NCI-H2171 (cell line): Measurements from ENCODE around the gene NASP.

Experiments used
- DNase-seq: peaks from one replicate; lab custom pipeline; 2025; lab: John Stamatoyannopoulos, UW

NASP gene, protein sequence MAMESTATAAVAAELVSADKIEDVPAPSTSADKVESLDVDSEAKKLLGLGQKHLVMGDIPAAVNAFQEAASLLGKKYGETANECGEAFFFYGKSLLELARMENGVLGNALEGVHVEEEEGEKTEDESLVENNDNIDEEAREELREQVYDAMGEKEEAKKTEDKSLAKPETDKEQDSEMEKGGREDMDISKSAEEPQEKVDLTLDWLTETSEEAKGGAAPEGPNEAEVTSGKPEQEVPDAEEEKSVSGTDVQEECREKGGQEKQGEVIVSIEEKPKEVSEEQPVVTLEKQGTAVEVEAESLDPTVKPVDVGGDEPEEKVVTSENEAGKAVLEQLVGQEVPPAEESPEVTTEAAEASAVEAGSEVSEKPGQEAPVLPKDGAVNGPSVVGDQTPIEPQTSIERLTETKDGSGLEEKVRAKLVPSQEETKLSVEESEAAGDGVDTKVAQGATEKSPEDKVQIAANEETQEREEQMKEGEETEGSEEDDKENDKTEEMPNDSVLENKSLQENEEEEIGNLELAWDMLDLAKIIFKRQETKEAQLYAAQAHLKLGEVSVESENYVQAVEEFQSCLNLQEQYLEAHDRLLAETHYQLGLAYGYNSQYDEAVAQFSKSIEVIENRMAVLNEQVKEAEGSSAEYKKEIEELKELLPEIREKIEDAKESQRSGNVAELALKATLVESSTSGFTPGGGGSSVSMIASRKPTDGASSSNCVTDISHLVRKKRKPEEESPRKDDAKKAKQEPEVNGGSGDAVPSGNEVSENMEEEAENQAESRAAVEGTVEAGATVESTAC

DNA sequence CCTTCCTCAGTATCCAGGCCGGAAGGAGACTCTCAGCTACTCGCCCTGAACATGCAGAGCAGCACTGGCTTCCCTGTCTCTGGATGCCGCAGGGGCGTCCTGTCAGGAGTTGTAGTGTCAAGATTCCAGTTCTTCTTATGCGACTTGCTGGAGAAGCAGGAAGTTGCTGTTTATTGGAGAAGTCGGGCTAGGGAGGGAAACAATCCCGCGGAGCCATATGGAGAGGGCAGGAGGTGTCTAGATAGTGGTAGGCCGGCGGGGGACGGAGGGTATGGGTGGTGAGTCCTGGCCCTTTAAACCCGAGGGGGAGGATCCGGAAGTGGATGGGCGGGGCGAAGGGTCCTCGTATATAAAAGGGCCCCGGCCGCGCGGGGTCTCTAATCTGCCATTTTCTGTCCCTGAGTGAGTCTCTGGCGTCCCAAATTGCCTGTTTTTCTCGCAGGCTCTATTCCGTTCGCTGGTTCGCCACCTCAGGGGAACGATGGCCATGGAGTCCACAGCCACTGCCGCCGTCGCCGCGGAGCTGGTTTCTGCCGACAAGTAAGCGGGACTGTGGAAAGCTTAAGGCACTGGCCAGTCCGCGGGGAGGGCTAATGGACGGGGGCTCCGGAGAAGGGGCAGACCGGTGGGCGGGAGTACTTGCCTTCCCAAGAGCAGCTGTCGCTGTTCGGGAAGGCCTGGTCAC is at the start of gene NASP:
Gene NASP (plus strand): TSS at position 376 of the 685 bp plus-strand sequence. CDS start 106 bp downstream, at position 482.
- peak; percentile 82 for DNase-seq

DNA sequence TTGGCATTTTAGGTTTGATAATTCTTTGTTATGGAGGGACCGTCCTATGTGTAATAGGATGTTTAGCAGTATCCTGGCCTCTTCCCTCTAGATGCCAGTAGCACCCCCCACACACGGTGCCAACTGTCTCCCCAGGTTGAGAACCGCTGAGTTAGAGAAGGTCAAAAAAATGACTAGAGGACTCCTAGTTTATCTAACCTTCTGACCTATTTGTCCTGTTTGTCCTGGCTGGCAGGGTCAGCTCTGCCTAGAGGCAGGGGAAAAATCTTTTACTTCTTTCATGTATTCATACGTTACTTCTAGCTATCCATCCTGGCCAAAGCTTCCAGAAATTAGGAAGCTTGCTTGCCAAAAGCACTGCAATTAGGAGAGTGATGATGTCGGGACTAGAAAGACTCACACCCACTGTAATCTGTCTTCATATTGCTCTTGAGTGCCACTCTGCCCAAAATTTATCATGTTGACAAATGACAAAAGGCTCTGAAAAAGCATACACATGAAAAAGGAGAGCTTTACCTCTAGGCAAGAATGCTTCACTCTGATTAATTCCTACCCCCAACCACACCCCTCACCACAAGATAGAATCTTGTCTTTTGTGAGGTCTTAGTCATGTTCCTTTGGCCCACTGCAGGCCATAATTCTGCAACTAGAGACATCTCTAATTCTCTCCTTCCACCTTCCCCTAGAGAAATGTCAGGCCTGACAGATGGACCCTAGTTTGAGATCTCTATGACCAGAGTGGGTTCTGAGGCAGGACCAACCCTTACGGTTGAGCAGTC is 47.7 kb upstream of the NASP start:
- DNase-seq = no peak

GRCh38 chr1:45536886-45537285 is 47.0 kb upstream of the NASP start:
- no peak for DNase-seq

GRCh38 chr1:45541193-45541592 is 42.6 kb upstream of the NASP start:
- DNase-seq = no peak

GRCh38 chr1:45542591-45542990 is 41.2 kb upstream of the NASP start:
- no peak for DNase-seq

- no peak for DNase-seq
Measured at GRCh38 chr1:45543581-45544417, 40.0 kb upstream of the NASP start.

GRCh38 chr1:45544530-45544929 is 39.3 kb upstream of the NASP start:
- no peak for DNase-seq

- DNase-seq = no peak
Measured at GRCh38 chr1:45545019-45545493, 38.8 kb upstream of the NASP start.

GRCh38 chr1:45545553-45546310 is 38.1 kb upstream of the NASP start:
- no peak for DNase-seq

DNA sequence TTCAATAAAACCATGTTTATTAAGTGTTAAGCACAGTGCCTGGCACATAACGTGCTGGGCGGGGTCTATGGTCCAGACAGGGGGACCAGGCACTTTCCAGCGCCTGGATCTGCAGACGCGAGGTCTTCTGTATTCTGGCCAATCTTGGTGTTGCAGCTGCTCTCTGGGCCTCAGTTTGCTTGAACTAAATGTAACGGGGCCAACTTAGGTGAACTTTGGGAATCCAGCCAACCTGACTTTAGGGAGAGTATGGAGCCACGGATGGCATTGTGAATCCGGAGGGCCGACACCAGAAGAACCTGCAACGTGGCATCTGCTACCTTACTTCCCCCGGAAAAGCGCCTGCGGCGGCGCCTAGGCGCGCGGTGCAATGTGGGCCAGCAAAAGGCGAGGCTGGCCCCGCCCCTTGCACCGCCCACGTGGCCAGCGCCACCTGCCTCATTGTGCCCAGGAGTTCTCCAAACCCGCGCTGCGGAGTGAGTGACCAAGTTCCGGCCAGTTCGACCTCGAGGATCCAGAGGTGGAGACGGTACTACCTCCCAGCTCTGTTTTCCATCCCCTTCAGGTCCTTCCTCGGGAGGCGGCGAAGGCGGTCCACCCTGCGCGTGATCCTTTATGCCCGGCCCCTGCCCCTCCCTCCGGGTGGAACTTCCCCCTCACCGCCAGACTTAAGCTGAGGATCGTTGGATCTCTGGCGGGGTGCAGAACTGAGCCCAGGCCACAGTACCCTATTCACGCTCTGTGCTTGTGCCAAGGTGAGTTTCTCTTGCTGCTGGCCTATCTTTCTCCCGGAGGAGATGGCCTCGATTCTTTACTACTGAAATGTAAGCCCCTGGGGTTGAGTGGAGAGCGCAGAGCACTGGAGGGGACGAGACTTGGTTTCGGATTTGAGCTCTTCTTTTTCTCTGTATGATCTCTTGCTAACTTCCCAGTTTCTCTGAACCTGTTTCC is 33.2 kb upstream of the NASP start, which contains the start of gene AKR1A1:
Gene AKR1A1 (plus strand): TSS at position 426 of the 951 bp plus-strand sequence. CDS start 10,969 bp downstream, outside the sequence.
- DNase-seq = peak; percentile 91

GRCh38 chr1:45551684-45552083 is 32.2 kb upstream of the NASP start:
- DNase-seq = no peak

- peak; percentile 48 for DNase-seq
Measured at GRCh38 chr1:45552331-45552730, 31.5 kb upstream of the NASP start.

- DNase-seq = no peak
Measured at GRCh38 chr1:45554198-45554597, 29.6 kb upstream of the NASP start.

DNA sequence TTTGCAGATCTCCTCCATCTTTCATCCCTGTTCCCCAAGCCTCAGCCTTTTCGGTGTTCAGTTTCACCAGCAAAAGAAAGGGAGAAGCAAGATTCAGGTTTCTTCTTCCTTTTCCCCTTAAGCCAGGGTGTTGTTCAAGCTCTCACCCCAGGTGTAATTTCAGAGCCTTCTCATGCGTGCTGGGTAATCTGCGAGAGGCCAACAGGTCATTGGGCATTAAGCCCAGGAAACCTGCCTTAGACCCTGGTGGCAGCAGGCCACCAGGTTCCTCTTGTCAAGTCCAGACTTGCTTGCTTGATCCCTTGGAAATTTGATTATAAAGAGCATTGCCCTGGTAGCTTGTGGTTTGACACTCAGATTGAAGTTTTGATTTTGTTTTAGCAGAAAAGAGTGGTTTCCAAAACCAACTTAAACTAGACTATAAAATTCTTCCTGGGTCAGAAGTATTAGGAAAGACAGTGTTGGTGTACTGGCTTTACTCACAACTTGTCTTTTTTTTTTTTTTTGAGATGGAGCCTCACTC is 26.4 kb upstream of the NASP start:
- no peak for DNase-seq

DNA sequence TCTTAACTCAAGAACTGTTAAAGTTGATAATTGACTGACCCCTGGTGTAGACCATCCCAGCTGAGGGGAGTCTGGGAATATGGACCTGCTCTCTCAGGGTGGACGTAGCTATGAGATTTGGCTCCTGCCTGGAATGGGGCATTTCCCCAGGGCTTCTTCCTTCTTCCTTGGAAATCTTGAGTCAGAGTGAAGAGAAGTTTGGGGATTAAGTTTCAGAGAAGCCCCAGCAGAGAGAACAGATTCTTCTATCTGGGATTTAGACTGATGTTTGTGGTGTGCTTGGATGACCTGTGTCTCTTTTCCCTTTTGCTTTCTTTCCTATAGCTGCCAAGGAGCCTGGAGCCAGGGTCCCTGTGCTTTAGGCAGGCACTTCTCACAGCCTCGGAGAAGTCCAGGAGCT is 20.0 kb upstream of the NASP start:
- DNase-seq = no peak

DNA sequence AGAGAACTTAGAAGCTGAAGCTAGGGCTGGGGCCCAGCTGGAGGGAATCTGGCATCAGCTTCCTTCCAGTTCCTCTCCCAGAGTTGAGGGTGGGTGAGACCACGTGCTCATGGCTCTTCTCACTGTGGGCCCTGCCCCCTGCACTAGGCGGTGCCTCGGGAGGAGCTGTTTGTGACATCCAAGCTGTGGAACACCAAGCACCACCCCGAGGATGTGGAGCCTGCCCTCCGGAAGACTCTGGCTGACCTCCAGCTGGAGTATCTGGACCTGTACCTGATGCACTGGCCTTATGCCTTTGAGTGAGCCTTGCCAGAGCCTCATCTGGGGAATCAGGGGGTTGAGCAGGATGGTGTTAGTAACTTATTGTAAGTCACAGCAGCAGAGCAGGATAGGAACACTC is 17.1 kb upstream of the NASP start:
- DNase-seq = no peak

- no peak for DNase-seq
Measured at GRCh38 chr1:45567911-45568310, 15.9 kb upstream of the NASP start.

DNA sequence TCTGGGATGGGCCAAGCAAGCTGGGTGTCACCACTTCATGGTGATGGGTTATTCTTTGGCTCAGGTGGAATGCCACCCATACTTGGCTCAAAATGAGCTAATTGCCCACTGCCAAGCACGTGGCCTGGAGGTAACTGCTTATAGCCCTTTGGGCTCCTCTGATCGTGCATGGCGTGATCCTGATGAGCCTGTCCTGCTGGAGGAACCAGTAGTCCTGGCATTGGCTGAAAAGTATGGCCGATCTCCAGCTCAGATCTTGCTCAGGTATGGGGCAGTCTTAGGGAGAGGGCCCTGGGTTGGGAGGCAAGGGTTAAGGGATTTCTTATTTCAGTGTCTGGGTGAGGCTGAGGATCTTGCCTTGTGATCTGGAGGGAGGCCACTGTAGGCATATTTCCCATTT is 15.4 kb upstream of the NASP start:
- DNase-seq = no peak

DNA sequence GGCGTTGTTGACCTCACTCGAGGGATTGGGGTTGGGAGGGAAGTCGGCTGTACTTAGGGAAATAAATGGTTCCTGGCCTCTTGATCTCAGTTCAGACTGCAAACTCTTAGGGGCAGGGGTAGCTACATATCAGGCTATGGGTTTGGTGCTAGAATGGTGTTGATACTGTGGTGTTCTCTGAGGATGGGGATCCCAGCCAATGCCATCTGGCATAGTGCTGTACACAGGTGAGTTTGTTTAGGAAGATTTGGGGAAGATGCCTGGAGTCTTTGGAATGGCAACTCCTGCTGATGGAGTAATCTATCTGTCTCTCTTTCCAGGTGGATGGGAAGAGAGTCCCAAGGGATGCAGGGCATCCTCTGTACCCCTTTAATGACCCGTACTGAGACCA is 14.3 kb upstream of the NASP start:
- no peak for DNase-seq
